ENCODE data around the gene SELENOS.

The SELENOS gene

GRCh38 chr15:101275018-101275417, 2.3 kb downstream of the SELENOS start:
- DNase-seq = no peak

- DNase-seq = no peak
Observed at GRCh38 chr15:101273534-101273933, 3.8 kb downstream of the SELENOS start.

GRCh38 chr15:101272584-101272983, 4.7 kb downstream of the SELENOS start:
- no peak for DNase-seq

- DNase-seq = no peak
Observed at GRCh38 chr15:101269479-101270223, 7.6 kb downstream of the SELENOS start.

GRCh38 chr15:101267320-101268104, 9.8 kb downstream of the SELENOS start:
- DNase-seq = no peak

- no peak for DNase-seq
Observed at GRCh38 chr15:101266787-101267186, 10.5 kb downstream of the SELENOS start.

- DNase-seq = no peak
Observed at GRCh38 chr15:101266034-101266433, 11.3 kb downstream of the SELENOS start.

GRCh38 chr15:101264911-101265641, 12.2 kb downstream of the SELENOS start:
- no peak for DNase-seq

- no peak for DNase-seq
Observed at GRCh38 chr15:101264011-101264410, 13.3 kb downstream of the SELENOS start.

GRCh38 chr15:101262551-101262950, 14.7 kb downstream of the SELENOS start:
- no peak for DNase-seq

- no peak for DNase-seq
Observed at GRCh38 chr15:101258238-101259144, 18.8 kb downstream of the SELENOS start.

GRCh38 chr15:101256757-101257156, 20.5 kb downstream of the SELENOS start:
- no peak for DNase-seq

- DNase-seq = no peak
Observed at GRCh38 chr15:101255615-101256241, 21.6 kb downstream of the SELENOS start.

- DNase-seq = no peak
Observed at GRCh38 chr15:101255051-101255395, 22.3 kb downstream of the SELENOS start.

- no peak for DNase-seq
Observed at GRCh38 chr15:101254157-101255050, 22.9 kb downstream of the SELENOS start.

- no peak for DNase-seq
Observed at GRCh38 chr15:101252836-101253235, 24.4 kb downstream of the SELENOS start.

GRCh38 chr15:101251830-101252820, 25.2 kb downstream of the SELENOS start, which contains the start of gene CHSY1:
TSS of gene CHSY1 (minus strand) at chr15:101252048. CDS start at chr15:101251456, 592 bp downstream.
- DNase-seq = peak; percentile 4

- DNase-seq = no peak
Observed at GRCh38 chr15:101250873-101251829, 26.1 kb downstream of the SELENOS start.

Data from NCI-H2029 treated with DMSO at 0.1 percent for 48 hours (cell line).